ENCODE results near the gene PCP4L1.
"Not testable (repeated sequence)": the region's sequence is repeated elsewhere in the genome, so short reads cannot be mapped to it uniquely, and the experiment has no call there.

The PCP4L1 gene

GRCh38 chr1:161251579-161251978 is 7.0 kb upstream of the PCP4L1 start:
- Histone ChIP-seq H3K4me1 (ENCODE audit: control insufficient read depth, insufficient read depth, low read length, poor library complexity, severe bottlenecking) (no peaks in the 10 kb centered on the region), H3K36me3 (ENCODE audit: control insufficient read depth, insufficient read depth, low read length) (no peaks in the 10 kb centered on the region), H3K27ac (ENCODE audit: insufficient read depth, low read length, poor library complexity, severe bottlenecking) (no peak overlapping the region), H3K4me3 (ENCODE audit: insufficient read depth, low read depth, low read length, poor library complexity, severe bottlenecking) (no peak overlapping the region), H3K27me3 (replicated peaks; ENCODE audit: control insufficient read depth, insufficient read depth, low read length, poor library complexity, severe bottlenecking) (no peaks in the 10 kb centered on the region), H3K9me3 (ENCODE audit: control insufficient read depth, low read length) (no peaks in the 10 kb centered on the region)
- no peak for DNase-seq

GRCh38 chr1:161255302-161255701 is 3.2 kb upstream of the PCP4L1 start:
- not testable (repeated sequence) for H3K36me3 ChIP-seq (ENCODE audit: control insufficient read depth, insufficient read depth, low read length); H3K9me3 ChIP-seq (ENCODE audit: control insufficient read depth, low read length); DNase-seq; H3K4me1 ChIP-seq (ENCODE audit: control insufficient read depth, insufficient read depth, low read length, poor library complexity, severe bottlenecking); H3K4me3 ChIP-seq (ENCODE audit: insufficient read depth, low read depth, low read length, poor library complexity, severe bottlenecking); H3K27ac ChIP-seq (ENCODE audit: insufficient read depth, low read length, poor library complexity, severe bottlenecking)
- H3K27me3 ChIP-seq (replicated peaks; ENCODE audit: control insufficient read depth, insufficient read depth, low read length, poor library complexity, severe bottlenecking) = peaks cover 16% of the 10 kb centered on the region

GRCh38 chr1:161255955-161256520 is 2.5 kb upstream of the PCP4L1 start:
- DNase-seq; H3K4me1 ChIP-seq (ENCODE audit: control insufficient read depth, insufficient read depth, low read length, poor library complexity, severe bottlenecking); H3K4me3 ChIP-seq (ENCODE audit: insufficient read depth, low read depth, low read length, poor library complexity, severe bottlenecking); H3K27ac ChIP-seq (ENCODE audit: insufficient read depth, low read length, poor library complexity, severe bottlenecking); H3K36me3 ChIP-seq (ENCODE audit: control insufficient read depth, insufficient read depth, low read length); H3K9me3 ChIP-seq (ENCODE audit: control insufficient read depth, low read length): not testable (repeated sequence)
- H3K27me3 ChIP-seq (replicated peaks; ENCODE audit: control insufficient read depth, insufficient read depth, low read length, poor library complexity, severe bottlenecking) = peaks cover 18% of the 10 kb centered on the region

GRCh38 chr1:161257109-161257508 is 1.4 kb upstream of the PCP4L1 start:
- H3K9me3 ChIP-seq (ENCODE audit: control insufficient read depth, low read length); H3K36me3 ChIP-seq (ENCODE audit: control insufficient read depth, insufficient read depth, low read length); DNase-seq; H3K4me3 ChIP-seq (ENCODE audit: insufficient read depth, low read depth, low read length, poor library complexity, severe bottlenecking); H3K4me1 ChIP-seq (ENCODE audit: control insufficient read depth, insufficient read depth, low read length, poor library complexity, severe bottlenecking); H3K27ac ChIP-seq (ENCODE audit: insufficient read depth, low read length, poor library complexity, severe bottlenecking): not testable (repeated sequence)
- H3K27me3 ChIP-seq (replicated peaks; ENCODE audit: control insufficient read depth, insufficient read depth, low read length, poor library complexity, severe bottlenecking) = peaks cover 18% of the 10 kb centered on the region

GRCh38 chr1:161259345-161259702 is 779 bp downstream of the PCP4L1 start:
- Histone ChIP-seq H3K9me3 (ENCODE audit: control insufficient read depth, low read length) (no peaks in the 10 kb centered on the region), H3K27me3 (replicated peaks; ENCODE audit: control insufficient read depth, insufficient read depth, low read length, poor library complexity, severe bottlenecking) (peaks cover 18% of the 10 kb centered on the region), H3K4me1 (ENCODE audit: control insufficient read depth, insufficient read depth, low read length, poor library complexity, severe bottlenecking) (peaks cover 9% of the 10 kb centered on the region), H3K4me3 (ENCODE audit: insufficient read depth, low read depth, low read length, poor library complexity, severe bottlenecking) (no peak overlapping the region), H3K27ac (ENCODE audit: insufficient read depth, low read length, poor library complexity, severe bottlenecking) (no peak overlapping the region), H3K36me3 (ENCODE audit: control insufficient read depth, insufficient read depth, low read length) (no peaks in the 10 kb centered on the region)
- no peak for DNase-seq

GRCh38 chr1:161259765-161260164 is 1.2 kb downstream of the PCP4L1 start:
- no peaks in the 10 kb centered on the region for H3K36me3 ChIP-seq (ENCODE audit: control insufficient read depth, insufficient read depth, low read length)
- H3K27me3 ChIP-seq (replicated peaks; ENCODE audit: control insufficient read depth, insufficient read depth, low read length, poor library complexity, severe bottlenecking) = peaks cover 18% of the 10 kb centered on the region
- H3K4me1 ChIP-seq (ENCODE audit: control insufficient read depth, insufficient read depth, low read length, poor library complexity, severe bottlenecking) = peaks cover 9% of the 10 kb centered on the region
- DNase-seq = no peak
- no peak overlapping the region for H3K4me3 ChIP-seq (ENCODE audit: insufficient read depth, low read depth, low read length, poor library complexity, severe bottlenecking)
- H3K27ac ChIP-seq (ENCODE audit: insufficient read depth, low read length, poor library complexity, severe bottlenecking) = no peak overlapping the region
- no peaks in the 10 kb centered on the region for H3K9me3 ChIP-seq (ENCODE audit: control insufficient read depth, low read length)

- H3K27me3 ChIP-seq (replicated peaks; ENCODE audit: control insufficient read depth, insufficient read depth, low read length, poor library complexity, severe bottlenecking) = peaks cover 18% of the 10 kb centered on the region
- no peak for DNase-seq
Measured at GRCh38 chr1:161260376-161261260, 2.1 kb downstream of the PCP4L1 start.

GRCh38 chr1:161261261-161262235 is 3.0 kb downstream of the PCP4L1 start:
- H3K9me3 ChIP-seq (ENCODE audit: control insufficient read depth, low read length) = no peaks in the 10 kb centered on the region
- peaks cover 9% of the 10 kb centered on the region for H3K4me1 ChIP-seq (ENCODE audit: control insufficient read depth, insufficient read depth, low read length, poor library complexity, severe bottlenecking)
- H3K4me3 ChIP-seq (ENCODE audit: insufficient read depth, low read depth, low read length, poor library complexity, severe bottlenecking) = no peak overlapping the region
- no peaks in the 10 kb centered on the region for H3K36me3 ChIP-seq (ENCODE audit: control insufficient read depth, insufficient read depth, low read length)
- no peak overlapping the region for H3K27ac ChIP-seq (ENCODE audit: insufficient read depth, low read length, poor library complexity, severe bottlenecking)
- DNase-seq = no peak
- H3K27me3 ChIP-seq (replicated peaks; ENCODE audit: control insufficient read depth, insufficient read depth, low read length, poor library complexity, severe bottlenecking) = peaks cover 18% of the 10 kb centered on the region

More at GRCh38 chr1:161260376-161261260, 2.1 kb downstream of the PCP4L1 start:
- no peak overlapping the region for H3K4me3 ChIP-seq (ENCODE audit: insufficient read depth, low read depth, low read length, poor library complexity, severe bottlenecking)
- H3K4me1 ChIP-seq (ENCODE audit: control insufficient read depth, insufficient read depth, low read length, poor library complexity, severe bottlenecking) = peaks cover 9% of the 10 kb centered on the region
- no peaks in the 10 kb centered on the region for H3K36me3 ChIP-seq (ENCODE audit: control insufficient read depth, insufficient read depth, low read length)
- H3K9me3 ChIP-seq (ENCODE audit: control insufficient read depth, low read length) = no peaks in the 10 kb centered on the region
- no peak overlapping the region for H3K27ac ChIP-seq (ENCODE audit: insufficient read depth, low read length, poor library complexity, severe bottlenecking)

- H3K9me3 ChIP-seq (ENCODE audit: control insufficient read depth, low read length) = no peaks in the 10 kb centered on the region
- no peaks in the 10 kb centered on the region for H3K36me3 ChIP-seq (ENCODE audit: control insufficient read depth, insufficient read depth, low read length)
- DNase-seq = no peak
- no peaks in the 10 kb centered on the region for H3K4me1 ChIP-seq (ENCODE audit: control insufficient read depth, insufficient read depth, low read length, poor library complexity, severe bottlenecking)
- no peak overlapping the region for H3K27ac ChIP-seq (ENCODE audit: insufficient read depth, low read length, poor library complexity, severe bottlenecking)
- H3K4me3 ChIP-seq (ENCODE audit: insufficient read depth, low read depth, low read length, poor library complexity, severe bottlenecking) = no peak overlapping the region
- H3K27me3 ChIP-seq (replicated peaks; ENCODE audit: control insufficient read depth, insufficient read depth, low read length, poor library complexity, severe bottlenecking) = peaks cover 3% of the 10 kb centered on the region
Measured at GRCh38 chr1:161265305-161265704, 6.8 kb downstream of the PCP4L1 start.

Data from effector memory CD4-positive, alpha-beta T cell (primary cell).